Stomach (tissue), 4 donors: ENCODE data around the gene ZDHHC8.

Experiments
- EP300 ChIP-seq: sonication (generic); formaldehyde crosslinking; IDR thresholded peaks from one replicate; pipeline ENCODE4 v1.6.1; 2017; ENCODE audit warnings: antibody characterized with exemption
- POLR2A ChIP-seq, 4 donors: fragments of 450-650 bp; IDR thresholded peaks; one replicate each; pipeline ENCODE4 v1.6.1; 2016; ENCODE audit warnings: antibody characterized with exemption in 4 of 4, control low read depth in 2 of 4, mild to moderate bottlenecking in 1 of 4, moderate library complexity in 1 of 4
- POLR2AphosphoS5 ChIP-seq, 3 donors: sonication (generic); formaldehyde crosslinking; IDR thresholded peaks; one replicate each; pipeline ENCODE4 v1.6.1; 2016; ENCODE audit warnings: antibody characterized with exemption in 3 of 3
- TF ChIP-seq, protein P1 (sequence below), 7 experiments: fragments of 450-650 bp in 4 of 7; fragments of 200-600 bp in 3 of 7; sonication (generic) in 3 of 7; IDR thresholded peaks; one replicate each; pipeline ENCODE4 v1.5.1; 2016 to 2019; ENCODE audit warnings: antibody characterized with exemption in 7 of 7, control low read depth in 2 of 7, mild to moderate bottlenecking in 1 of 7

DNA sequence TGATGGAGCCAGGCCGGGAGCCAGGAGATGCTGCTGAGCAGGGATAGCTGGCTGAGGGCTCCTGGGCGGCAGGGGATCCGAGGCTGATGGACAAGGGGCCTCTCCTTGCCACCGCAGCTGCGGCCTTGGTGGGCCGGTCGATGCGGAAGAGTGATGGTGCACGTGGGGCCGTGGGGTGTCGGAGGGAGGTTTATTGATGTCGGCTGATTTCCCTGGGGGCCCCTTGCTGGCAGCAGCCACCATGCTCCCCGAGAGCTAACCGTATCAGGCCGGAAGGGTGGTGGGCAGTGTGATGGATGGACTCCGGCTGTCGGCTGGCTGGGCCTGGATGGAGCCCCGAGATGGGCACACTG, 50.3 kb downstream of the ZDHHC8 start:
- TF ChIP-seq, protein P1, sequence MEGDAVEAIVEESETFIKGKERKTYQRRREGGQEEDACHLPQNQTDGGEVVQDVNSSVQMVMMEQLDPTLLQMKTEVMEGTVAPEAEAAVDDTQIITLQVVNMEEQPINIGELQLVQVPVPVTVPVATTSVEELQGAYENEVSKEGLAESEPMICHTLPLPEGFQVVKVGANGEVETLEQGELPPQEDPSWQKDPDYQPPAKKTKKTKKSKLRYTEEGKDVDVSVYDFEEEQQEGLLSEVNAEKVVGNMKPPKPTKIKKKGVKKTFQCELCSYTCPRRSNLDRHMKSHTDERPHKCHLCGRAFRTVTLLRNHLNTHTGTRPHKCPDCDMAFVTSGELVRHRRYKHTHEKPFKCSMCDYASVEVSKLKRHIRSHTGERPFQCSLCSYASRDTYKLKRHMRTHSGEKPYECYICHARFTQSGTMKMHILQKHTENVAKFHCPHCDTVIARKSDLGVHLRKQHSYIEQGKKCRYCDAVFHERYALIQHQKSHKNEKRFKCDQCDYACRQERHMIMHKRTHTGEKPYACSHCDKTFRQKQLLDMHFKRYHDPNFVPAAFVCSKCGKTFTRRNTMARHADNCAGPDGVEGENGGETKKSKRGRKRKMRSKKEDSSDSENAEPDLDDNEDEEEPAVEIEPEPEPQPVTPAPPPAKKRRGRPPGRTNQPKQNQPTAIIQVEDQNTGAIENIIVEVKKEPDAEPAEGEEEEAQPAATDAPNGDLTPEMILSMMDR (IDR thresholded peaks at IDR 0.05), result no peak
- TF ChIP-seq POLR2AphosphoS5 (IDR thresholded peaks at IDR 0.05) (no peak), POLR2A (IDR thresholded peaks at IDR 0.05) (no peak), EP300 (no peak)
